HFF-Myc (cell line): ENCODE data around the gene A3GALT2.

ENCODE experiments used
- DNase-seq: peaks from one replicate; pipeline ENCODE4 v3.0.0-alpha.2; 2011; ENCODE audit warnings: low read depth; ENCODE audit errors: extremely low read depth
- H3K4me3 ChIP-seq: replicated peaks from 2 replicates; pipeline ENCODE4 v1.5.1; 2011; ENCODE audit warnings: low read depth, mild to moderate bottlenecking, control low read depth, low read length
- TF ChIP-seq, protein P1 (sequence below): IDR thresholded peaks from 2 replicates; pipeline ENCODE4 v1.5.1; 2012; ENCODE audit warnings: mild to moderate bottlenecking, low read depth, low read length, control low read depth; ENCODE audit errors: missing control alignments

The A3GALT2 gene

DNA sequence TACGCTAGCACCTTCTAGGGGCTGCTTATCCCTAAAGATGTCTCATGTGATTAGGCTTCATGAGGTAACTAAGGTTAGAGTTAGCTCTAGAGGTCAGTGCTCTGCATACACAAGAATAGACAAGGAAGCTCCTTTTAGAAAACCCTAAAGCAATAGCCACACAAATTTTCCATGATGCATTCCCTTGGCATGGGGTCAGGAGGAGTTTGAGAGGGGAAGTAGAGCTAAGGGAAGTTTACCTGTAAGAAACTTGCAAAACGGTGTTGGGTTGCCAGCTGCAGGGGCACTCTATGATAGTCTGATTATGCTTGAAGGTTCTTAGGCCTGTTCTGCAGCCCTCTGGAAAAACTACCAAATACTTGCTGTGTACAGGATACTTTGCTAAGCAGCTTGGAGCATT, 39.0 kb upstream of the A3GALT2 start:
- TF ChIP-seq, protein P1, sequence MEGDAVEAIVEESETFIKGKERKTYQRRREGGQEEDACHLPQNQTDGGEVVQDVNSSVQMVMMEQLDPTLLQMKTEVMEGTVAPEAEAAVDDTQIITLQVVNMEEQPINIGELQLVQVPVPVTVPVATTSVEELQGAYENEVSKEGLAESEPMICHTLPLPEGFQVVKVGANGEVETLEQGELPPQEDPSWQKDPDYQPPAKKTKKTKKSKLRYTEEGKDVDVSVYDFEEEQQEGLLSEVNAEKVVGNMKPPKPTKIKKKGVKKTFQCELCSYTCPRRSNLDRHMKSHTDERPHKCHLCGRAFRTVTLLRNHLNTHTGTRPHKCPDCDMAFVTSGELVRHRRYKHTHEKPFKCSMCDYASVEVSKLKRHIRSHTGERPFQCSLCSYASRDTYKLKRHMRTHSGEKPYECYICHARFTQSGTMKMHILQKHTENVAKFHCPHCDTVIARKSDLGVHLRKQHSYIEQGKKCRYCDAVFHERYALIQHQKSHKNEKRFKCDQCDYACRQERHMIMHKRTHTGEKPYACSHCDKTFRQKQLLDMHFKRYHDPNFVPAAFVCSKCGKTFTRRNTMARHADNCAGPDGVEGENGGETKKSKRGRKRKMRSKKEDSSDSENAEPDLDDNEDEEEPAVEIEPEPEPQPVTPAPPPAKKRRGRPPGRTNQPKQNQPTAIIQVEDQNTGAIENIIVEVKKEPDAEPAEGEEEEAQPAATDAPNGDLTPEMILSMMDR, result no peak

DNA sequence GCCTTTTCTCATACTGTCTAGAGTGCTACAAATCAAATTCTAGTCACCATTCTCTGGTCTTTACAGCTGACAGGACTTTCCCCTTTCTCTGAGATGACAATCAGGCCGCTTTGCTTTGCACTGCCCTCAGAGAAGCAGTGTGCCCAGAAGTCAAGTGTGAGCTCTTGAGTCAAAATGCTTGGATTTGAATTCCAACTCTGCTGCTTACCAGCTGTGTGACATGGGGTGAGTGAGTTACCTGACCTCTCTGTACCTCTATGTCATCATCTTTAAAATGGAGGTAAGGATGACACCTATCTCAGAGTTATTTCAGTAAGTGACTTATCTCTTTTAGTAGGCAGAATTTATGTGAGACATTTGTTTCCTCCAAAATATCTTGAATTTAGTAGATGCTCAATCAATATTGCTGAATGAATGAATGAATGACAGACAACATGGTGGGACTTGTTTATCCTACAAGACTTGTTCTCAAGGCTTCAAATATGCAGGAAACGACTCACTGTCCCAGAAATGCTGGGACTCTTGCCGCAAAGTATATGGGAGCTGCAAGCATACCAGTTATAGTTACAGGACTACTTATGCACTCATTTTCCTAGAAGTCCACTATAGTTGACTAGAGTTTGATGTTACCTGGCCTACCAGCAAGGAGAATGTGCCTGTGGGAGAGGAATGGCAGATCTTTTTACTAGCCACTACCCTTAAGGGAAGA, 38.1 kb upstream of the A3GALT2 start:
- H3K4me3 ChIP-seq, result no peak overlapping the region
- DNase-seq, result no peak

More for the DNA sequence above, 39.0 kb upstream of the A3GALT2 start:
- no peak overlapping the region for H3K4me3 ChIP-seq
- DNase-seq, result no peak

DNA sequence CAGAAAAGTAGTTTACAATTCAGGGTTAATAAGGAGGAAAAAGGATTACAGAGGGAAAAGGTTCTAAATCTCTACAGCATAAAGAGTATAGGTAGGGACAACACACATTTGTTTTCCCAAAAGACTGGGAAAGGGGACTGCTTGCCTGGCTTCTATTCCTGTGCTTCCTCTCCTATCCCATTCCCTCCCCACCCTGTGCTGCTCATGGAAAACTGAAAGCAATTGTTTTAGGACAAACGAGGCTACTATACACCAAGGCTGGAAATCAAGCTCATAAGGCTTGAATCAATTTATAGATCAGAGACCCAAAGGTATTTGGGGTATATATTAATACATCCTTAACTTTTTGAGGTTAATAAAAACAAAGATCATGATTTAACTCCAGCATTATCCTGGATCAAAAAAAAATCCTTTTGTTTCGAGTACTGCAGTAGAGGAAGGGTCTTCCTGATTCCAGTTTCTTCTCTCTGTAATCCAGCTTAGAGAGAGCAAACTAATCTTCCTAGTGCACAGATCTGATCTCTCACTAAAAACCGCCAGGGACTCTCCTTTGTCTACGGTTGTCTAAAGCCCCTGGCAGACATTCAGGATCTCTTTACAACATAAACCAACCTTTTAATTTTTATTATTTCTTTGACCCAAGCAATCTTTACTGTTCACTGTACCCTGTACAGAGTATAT, 37.4 kb upstream of the A3GALT2 start:
- no peak overlapping the region for H3K4me3 ChIP-seq
- no peak for DNase-seq
- TF ChIP-seq, protein P1, result no peak

More for the DNA sequence above, 38.1 kb upstream of the A3GALT2 start:
- TF ChIP-seq, protein P1, result no peak

DNA sequence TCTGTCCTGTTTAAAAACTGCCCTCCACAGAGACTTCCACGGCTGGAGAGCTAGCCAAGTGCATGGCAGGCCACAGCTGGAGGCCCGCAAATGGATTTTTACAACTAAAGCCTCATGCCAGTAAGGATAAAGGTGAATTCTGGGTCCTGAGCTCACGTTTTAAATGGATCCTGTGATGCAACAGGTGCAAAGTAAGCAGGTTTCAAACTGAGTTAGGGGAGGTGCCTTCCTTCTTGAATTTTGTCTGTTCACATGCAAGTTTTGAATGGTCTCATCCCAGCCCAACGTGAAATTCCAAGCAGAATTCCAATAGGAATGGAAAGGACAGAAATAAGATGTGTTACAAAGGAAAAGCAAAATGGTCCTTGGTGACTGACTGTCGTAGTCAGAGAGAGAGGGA, 36.2 kb upstream of the A3GALT2 start:
- H3K4me3 ChIP-seq, result no peak overlapping the region
- TF ChIP-seq, protein P1, result no peak
- DNase-seq, result no peak

DNA sequence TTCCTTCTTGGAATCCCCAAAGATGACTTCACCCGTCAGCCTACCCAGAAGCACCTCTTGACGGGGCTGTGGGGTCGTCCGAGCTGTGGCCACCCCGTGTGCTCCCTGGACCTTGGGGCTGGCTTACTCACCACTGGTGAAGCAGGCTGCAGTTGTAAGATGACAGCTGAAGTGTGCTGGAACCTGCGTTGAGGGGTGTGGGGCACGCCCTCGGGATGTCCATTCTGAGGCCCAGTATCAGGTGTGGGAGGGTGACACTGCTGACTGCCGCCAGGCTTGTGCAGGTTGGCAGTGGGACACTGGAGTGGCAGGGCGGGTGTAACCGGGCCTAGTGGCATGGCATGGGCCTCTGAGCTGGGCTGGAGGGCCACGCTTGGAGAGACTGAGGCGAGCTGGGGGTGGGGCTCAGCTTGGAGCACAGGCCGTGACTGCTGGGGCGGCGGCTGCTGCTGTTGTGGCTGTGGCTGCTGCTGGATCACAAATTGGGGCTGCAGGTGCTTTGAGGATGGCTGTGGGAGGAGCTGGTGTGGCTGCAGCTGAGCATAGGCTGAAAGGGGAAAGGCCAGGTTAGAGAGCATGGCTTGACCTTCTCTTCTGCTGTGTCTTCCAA, 33.9 kb upstream of the A3GALT2 start:
- H3K4me3 ChIP-seq, result no peak overlapping the region
- no peak for DNase-seq
- TF ChIP-seq, protein P1, result no peak

DNA sequence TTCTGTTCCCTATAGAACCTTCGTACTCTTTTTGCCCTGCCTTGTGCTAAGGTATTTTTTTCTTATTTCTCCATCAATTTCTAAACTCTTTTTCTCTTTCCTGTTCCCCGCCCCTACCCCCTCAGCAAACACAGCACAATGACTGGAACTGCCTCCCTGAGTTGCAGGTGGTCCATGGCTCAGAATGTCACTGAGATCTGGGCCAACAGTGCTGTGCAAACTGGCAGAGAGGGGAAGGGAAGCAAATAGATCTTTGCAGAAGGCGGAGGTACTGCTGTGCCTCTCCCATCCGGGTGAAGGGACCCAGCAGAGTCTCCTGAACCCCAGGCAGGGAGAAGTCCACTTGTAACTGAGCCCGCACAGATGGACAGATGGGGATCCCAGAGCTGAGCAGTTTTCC, 32.6 kb upstream of the A3GALT2 start:
- DNase-seq, result no peak
- TF ChIP-seq, protein P1, result no peak
- no peak overlapping the region for H3K4me3 ChIP-seq
